ENCODE data around the gene CDK5RAP2. TPM values are rescaled to one million over a fixed set of nuclear protein-coding genes. Genes with fewer than 3 reads are reported as not detected.

CDK5RAP2 gene
- total RNA-seq, 1 donor from 2014 or later: 80.0 TPM

- intact Hi-C loops (cut with micrococcal nuclease): no loop called here
- ATAC-seq (ENCODE audit: low read depth): no peak
- TF ChIP-seq CTCF (IDR thresholded peaks at IDR 0.05): no peak
- Mint-ChIP-seq H3K9me3 (no peaks in the 10 kb centered on the region), H3K36me3 (ENCODE audit: low read depth) (no peaks in the 10 kb centered on the region), H3K27me3 (peaks cover 14% of the 10 kb centered on the region), H3K4me1 (no peaks in the 10 kb centered on the region), H3K4me3 (no peak overlapping the region), H3K27ac (no peak overlapping the region)
- no peak for DNase-seq
- ChIA-PET POLR2A (no interaction called here), CTCF (no interaction called here)
Measured at GRCh38 chr9:120344230-120344629, 235.7 kb downstream of the CDK5RAP2 start.

GRCh38 chr9:120343416-120343815, 236.6 kb downstream of the CDK5RAP2 start:
- no peak for ATAC-seq (ENCODE audit: low read depth)
- intact Hi-C loops (cut with micrococcal nuclease): no loop called here
- Mint-ChIP-seq H3K9me3 (no peaks in the 10 kb centered on the region), H3K36me3 (ENCODE audit: low read depth) (no peaks in the 10 kb centered on the region), H3K27me3 (peaks cover 12% of the 10 kb centered on the region), H3K27ac (no peak overlapping the region), H3K4me1 (no peaks in the 10 kb centered on the region), H3K4me3 (no peak overlapping the region)
- CTCF ChIA-PET: no interaction called here
- POLR2A ChIA-PET: no interaction called here
- no peak for DNase-seq
- no peak for TF ChIP-seq CTCF (IDR thresholded peaks at IDR 0.05)

Other genes starting within 250 kb of the CDK5RAP2 start
- 8.5 and 9.0 TPM in 2 replicates for gene MEGF9, start 134.3 kb upstream of the CDK5RAP2 start, total RNA-seq
- gene FBXW2, start 213.2 kb upstream of the CDK5RAP2 start, total RNA-seq: 70.4 and 77.9 TPM in 2 replicates